Right renal pelvis (tissue), 4 donors: Measurements from ENCODE around the gene CENPT. TPM values are rescaled to one million over a fixed set of nuclear protein-coding genes. Genes with fewer than 3 reads are reported as not detected.

ENCODE experiments used
- DNase-seq, 4 donors: peaks; one replicate each; pipeline ENCODE4 v3.0.0-alpha.2; 2013; ENCODE audit warnings: low read depth in 4 of 4, low spot score in 3 of 4, missing footprints in 1 of 4
- polyA plus RNA-seq, 4 donors: library from polyadenylated mRNA; unstranded; fragments of 120-200 nt; gene quantifications; one replicate each; pipeline ENCODE4 v1.2.1, GENCODE V29; 2013; ENCODE audit not compliant: insufficient read length in 4 of 4

CENPT gene
- polyA plus RNA-seq, 4 donors = 42.0 to 51.5 (median 46.9) TPM

GRCh38 chr16:67820608-67821259 lies 26.8 kb downstream of the CENPT start:
- DNase-seq = no peak

GRCh38 chr16:67814567-67814966 lies 32.9 kb downstream of the CENPT start:
- no peak for DNase-seq

- no peak for DNase-seq
Observed at GRCh38 chr16:67811899-67812298, 35.6 kb downstream of the CENPT start.

- DNase-seq = no peak
Observed at GRCh38 chr16:67807148-67807682, 40.3 kb downstream of the CENPT start.

GRCh38 chr16:67806428-67807147 lies 40.9 kb downstream of the CENPT start, which contains the start of the genes RANBP10 and TSNAXIP1:
TSS of gene RANBP10 (minus strand) at chr16:67806560. CDS start at chr16:67806536, 24 bp downstream.
TSS of gene TSNAXIP1 (plus strand) at chr16:67806889. CDS start at chr16:67807150, 261 bp downstream.
- DNase-seq = peak; percentile 92 to 99 (median 97)

GRCh38 chr16:67805718-67806427 lies 41.6 kb downstream of the CENPT start:
- no peak for DNase-seq

GRCh38 chr16:67804853-67805542 lies 42.5 kb downstream of the CENPT start:
- DNase-seq = no peak

GRCh38 chr16:67803894-67804293 lies 43.6 kb downstream of the CENPT start:
- no peak for DNase-seq

GRCh38 chr16:67801883-67802282 lies 45.6 kb downstream of the CENPT start:
- no peak for DNase-seq

GRCh38 chr16:67801241-67801640 lies 46.3 kb downstream of the CENPT start:
- no peak for DNase-seq

GRCh38 chr16:67800338-67800926 lies 47.1 kb downstream of the CENPT start:
- DNase-seq = no peak

- no peak for DNase-seq
Observed at GRCh38 chr16:67796099-67796718, 51.3 kb downstream of the CENPT start.

- no peak for DNase-seq
Observed at GRCh38 chr16:67790071-67790470, 57.4 kb downstream of the CENPT start.

GRCh38 chr16:67786491-67786890 lies 61.0 kb downstream of the CENPT start:
- no peak for DNase-seq

GRCh38 chr16:67783353-67783725 lies 64.2 kb downstream of the CENPT start:
- DNase-seq = no peak

GRCh38 chr16:67782567-67783352 lies 64.7 kb downstream of the CENPT start:
- DNase-seq = no peak

- DNase-seq = no peak
Observed at GRCh38 chr16:67781565-67781921, 66.0 kb downstream of the CENPT start.

- no peak for DNase-seq
Observed at GRCh38 chr16:67780847-67781564, 66.5 kb downstream of the CENPT start.
